ENCODE data around the gene DNAH14. TPM values are rescaled to one million over a fixed set of nuclear protein-coding genes. Genes with fewer than 3 reads are reported as not detected.
"Not testable (repeated sequence)": the region's sequence is repeated elsewhere in the genome, so short reads cannot be mapped to it uniquely, and the experiment has no call there.

The DNAH14 gene
- total and polyA plus RNA-seq, 2 experiments from 2014 or later: 55.3 to 80.2 TPM

DNA sequence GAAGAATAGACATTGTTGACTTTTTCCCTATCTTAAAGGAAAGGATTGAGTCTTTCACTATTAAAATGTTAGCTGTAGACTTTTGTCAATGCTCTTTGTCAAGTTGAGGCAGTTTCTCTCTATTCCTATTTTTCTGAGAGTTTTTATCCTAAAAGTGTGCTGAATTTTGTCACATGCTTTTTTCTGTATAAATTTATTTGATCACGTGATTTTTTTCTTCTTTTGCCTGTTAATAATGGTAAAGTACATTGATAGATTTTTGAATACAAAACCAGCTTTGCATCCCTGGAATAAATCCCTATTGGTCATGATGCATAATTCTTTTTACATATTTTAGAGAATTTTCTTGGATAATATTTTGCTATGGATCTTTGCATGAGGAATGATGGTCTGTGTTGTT is 60.1 kb downstream of the DNAH14 start:
- no peaks in the 10 kb centered on the region for H3K79me2 ChIP-seq (replicated peaks; ENCODE audit: insufficient read depth)
- no peak for TF ChIP-seq EZH2 (IDR thresholded peaks at IDR 0.05; ENCODE audit: low read depth, unreplicated experiment)
- no peak for TF ChIP-seq ZNF462 (CRISPR knock-in tag; IDR thresholded peaks at IDR 0.05)
- TF ChIP-seq, protein P1, sequence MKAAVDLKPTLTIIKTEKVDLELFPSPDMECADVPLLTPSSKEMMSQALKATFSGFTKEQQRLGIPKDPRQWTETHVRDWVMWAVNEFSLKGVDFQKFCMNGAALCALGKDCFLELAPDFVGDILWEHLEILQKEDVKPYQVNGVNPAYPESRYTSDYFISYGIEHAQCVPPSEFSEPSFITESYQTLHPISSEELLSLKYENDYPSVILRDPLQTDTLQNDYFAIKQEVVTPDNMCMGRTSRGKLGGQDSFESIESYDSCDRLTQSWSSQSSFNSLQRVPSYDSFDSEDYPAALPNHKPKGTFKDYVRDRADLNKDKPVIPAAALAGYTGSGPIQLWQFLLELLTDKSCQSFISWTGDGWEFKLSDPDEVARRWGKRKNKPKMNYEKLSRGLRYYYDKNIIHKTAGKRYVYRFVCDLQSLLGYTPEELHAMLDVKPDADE (IDR thresholded peaks at IDR 0.05): no peak
- no peak for TF ChIP-seq POLR2AphosphoS5 (IDR thresholded peaks at IDR 0.05; ENCODE audit: low read depth)
- no peaks in the 10 kb centered on the region; the same call in 1 of the 2 replicates for H3K9me2 ChIP-seq (ENCODE audit: insufficient read depth)
- no peaks in the 10 kb centered on the region for H3K36me3 ChIP-seq (ENCODE audit: insufficient read depth)
- Mint-ChIP-seq H3K36me3 (ENCODE audit: low read depth) (peaks cover 17% of the 10 kb centered on the region; the same call in 2 of the 3 replicates), H3K4me3 (no peak overlapping the region), H3K27ac (no peak overlapping the region), H3K9me3 (peaks cover 19% of the 10 kb centered on the region; the same call in 2 of the 3 replicates), H3K27me3 (ENCODE audit: insufficient read depth, low read depth, poor library complexity) (peaks cover 2% of the 10 kb centered on the region), H3K4me1 (no peaks in the 10 kb centered on the region)
- no peaks in the 10 kb centered on the region for H3K4me1 ChIP-seq (ENCODE audit: insufficient read depth)
- no peaks in the 10 kb centered on the region for H4K20me1 ChIP-seq (replicated peaks; ENCODE audit: insufficient read depth)
- DNase-seq (ENCODE audit: low spot score): no peak
- no peak for ATAC-seq
- H3F3A ChIP-seq (replicated peaks; ENCODE audit: low read depth): no peaks in the 10 kb centered on the region
- no peak overlapping the region for H3K4me2 ChIP-seq
- H3K27ac ChIP-seq (ENCODE audit: low read depth): no peak overlapping the region
- H2AFZ ChIP-seq: no peak overlapping the region
- no peak overlapping the region for H3K4me3 ChIP-seq
- H3K27me3 ChIP-seq (ENCODE audit: insufficient read depth): peaks cover 13% of the 10 kb centered on the region

- not testable (repeated sequence) for H3K4me3 ChIP-seq; H3K9me2 ChIP-seq (ENCODE audit: insufficient read depth); H2AFZ ChIP-seq; H4K20me1 ChIP-seq (replicated peaks; ENCODE audit: insufficient read depth); H3F3A ChIP-seq (replicated peaks; ENCODE audit: low read depth); H3K36me3 ChIP-seq (ENCODE audit: insufficient read depth); H3K27ac Mint-ChIP-seq; DNase-seq (ENCODE audit: low spot score); H3K4me1 ChIP-seq (ENCODE audit: insufficient read depth); H3K79me2 ChIP-seq (replicated peaks; ENCODE audit: insufficient read depth); H3K9me3 Mint-ChIP-seq; H3K4me2 ChIP-seq; H3K4me3 Mint-ChIP-seq; ATAC-seq; H3K27me3 ChIP-seq (ENCODE audit: insufficient read depth); H3K27ac ChIP-seq (ENCODE audit: low read depth); H3K4me1 Mint-ChIP-seq; H3K27me3 Mint-ChIP-seq (ENCODE audit: insufficient read depth, low read depth, poor library complexity)
- peaks cover 11% of the 10 kb centered on the region; the same call in 2 of the 3 replicates for H3K36me3 Mint-ChIP-seq (ENCODE audit: low read depth)
Observed at GRCh38 chr1:224991550-224991949, 62.1 kb downstream of the DNAH14 start.

Data from GM23338 (cell line).